HG03045 (cell line): ENCODE data around the gene ADGRV1.

Source experiments
- ATAC-seq: cut with Tn5 transposase; IDR thresholded peaks from one replicate; pipeline ENCODE4 v1.9.1; 2021; ENCODE audit warnings: mild to moderate bottlenecking, moderate library complexity; ENCODE audit not compliant: unreplicated experiment

Gene ADGRV1

GRCh38 chr5:91125916-91126315, 567.3 kb downstream of the ADGRV1 start:
- no peak for ATAC-seq

GRCh38 chr5:91126448-91126847, 567.9 kb downstream of the ADGRV1 start:
- no peak for ATAC-seq

GRCh38 chr5:91126888-91127287, 568.3 kb downstream of the ADGRV1 start:
- no peak for ATAC-seq

- ATAC-seq = no peak
Measured at GRCh38 chr5:91127456-91128081, 569.0 kb downstream of the ADGRV1 start.

- no peak for ATAC-seq
Measured at GRCh38 chr5:91128604-91129003, 570.0 kb downstream of the ADGRV1 start.

GRCh38 chr5:91129748-91130147, 571.2 kb downstream of the ADGRV1 start:
- ATAC-seq = no peak

- ATAC-seq = no peak
Measured at GRCh38 chr5:91130759-91131158, 572.2 kb downstream of the ADGRV1 start.

GRCh38 chr5:91132550-91132949, 574.0 kb downstream of the ADGRV1 start:
- peak; percentile 47 for ATAC-seq

GRCh38 chr5:91133183-91133582, 574.6 kb downstream of the ADGRV1 start:
- ATAC-seq = no peak

GRCh38 chr5:91135475-91136248, 577.1 kb downstream of the ADGRV1 start:
- ATAC-seq = no peak

- ATAC-seq = no peak
Measured at GRCh38 chr5:91136271-91136670, 577.7 kb downstream of the ADGRV1 start.

GRCh38 chr5:91137647-91138046, 579.0 kb downstream of the ADGRV1 start:
- ATAC-seq = no peak

- ATAC-seq = no peak
Measured at GRCh38 chr5:91139572-91140200, 581.1 kb downstream of the ADGRV1 start.

GRCh38 chr5:91140657-91141056, 582.1 kb downstream of the ADGRV1 start:
- ATAC-seq = no peak

- ATAC-seq = no peak
Measured at GRCh38 chr5:91141642-91142041, 583.0 kb downstream of the ADGRV1 start.

GRCh38 chr5:91142386-91142785, 583.8 kb downstream of the ADGRV1 start:
- no peak for ATAC-seq

GRCh38 chr5:91142819-91143218, 584.2 kb downstream of the ADGRV1 start:
- ATAC-seq = no peak

GRCh38 chr5:91143840-91144239, 585.2 kb downstream of the ADGRV1 start:
- ATAC-seq = no peak

GRCh38 chr5:91144491-91145332, 586.1 kb downstream of the ADGRV1 start:
- ATAC-seq = no peak

- ATAC-seq = no peak
Measured at GRCh38 chr5:91145333-91145620, 586.7 kb downstream of the ADGRV1 start.

- ATAC-seq = no peak
Measured at GRCh38 chr5:91146230-91146629, 587.6 kb downstream of the ADGRV1 start.
